ENCODE results near the gene ZFAND6.

Gene ZFAND6

GRCh38 chr15:80087104-80087503 lies 27.6 kb downstream of the ZFAND6 start:
- no peak for TF ChIP-seq RARB (CRISPR knock-in tag; IDR thresholded peaks at IDR 0.05)
- no peak for TF ChIP-seq TOX (CRISPR knock-in tag; IDR thresholded peaks at IDR 0.05; ENCODE audit: borderline replicate concordance)
- ATAC-seq = no peak

- peak; percentile 14; the same call in 2 of the 3 replicates for ATAC-seq
- TF ChIP-seq CSDC2 (CRISPR knock-in tag; IDR thresholded peaks at IDR 0.05) (no peak), TSHZ2 (CRISPR knock-in tag; IDR thresholded peaks at IDR 0.05) (no peak), ESRRG (CRISPR knock-in tag; IDR thresholded peaks at IDR 0.05) (no peak)
Observed at GRCh38 chr15:80090041-80090440, 30.6 kb downstream of the ZFAND6 start.

GRCh38 chr15:80090879-80091503 lies 31.5 kb downstream of the ZFAND6 start:
- no peak for TF ChIP-seq SNAI2 (CRISPR knock-in tag; IDR thresholded peaks at IDR 0.05)
- TF ChIP-seq ARNTL (CRISPR knock-in tag; IDR thresholded peaks at IDR 0.05; ENCODE audit: borderline replicate concordance, low read depth) = no peak
- no peak for ATAC-seq

GRCh38 chr15:80093854-80094418 lies 34.5 kb downstream of the ZFAND6 start:
- no peak for TF ChIP-seq ZNF565 (CRISPR knock-in tag; conservative IDR thresholded peaks at IDR 0.05; ENCODE audit: low read depth)
- TF ChIP-seq ZFP3 (CRISPR knock-in tag; IDR thresholded peaks at IDR 0.05) = peak; percentile 64; the same call in 1 of the 2 replicates
- TF ChIP-seq ARNTL (CRISPR knock-in tag; IDR thresholded peaks at IDR 0.05; ENCODE audit: borderline replicate concordance, low read depth) = no peak
- TF ChIP-seq CSRNP3 (CRISPR knock-in tag; IDR thresholded peaks at IDR 0.05) = no peak
- no peak for TF ChIP-seq TCF4 (CRISPR knock-in tag; IDR thresholded peaks at IDR 0.05; ENCODE audit: borderline replicate concordance)
- no peak for TF ChIP-seq ZNF70 (CRISPR knock-in tag; IDR thresholded peaks at IDR 0.05)
- TF ChIP-seq ZFP30 (CRISPR knock-in tag; IDR thresholded peaks at IDR 0.05) = no peak
- no peak for TF ChIP-seq CSDC2 (CRISPR knock-in tag; IDR thresholded peaks at IDR 0.05)
- TF ChIP-seq ZC3H10 (CRISPR knock-in tag; IDR thresholded peaks at IDR 0.05) = no peak
- peak; percentile 92 for TF ChIP-seq ISL1 (CRISPR knock-in tag; IDR thresholded peaks at IDR 0.05)
- TF ChIP-seq POU6F1 (CRISPR knock-in tag; IDR thresholded peaks at IDR 0.05; ENCODE audit: borderline replicate concordance, low read depth) = no peak
- TF ChIP-seq ZNF8 (CRISPR knock-in tag; IDR thresholded peaks at IDR 0.05) = 0 out of 2 replicates have a peak, but pooled peaks have one; percentile 17
- no peak for TF ChIP-seq SNAI2 (CRISPR knock-in tag; IDR thresholded peaks at IDR 0.05)
- peak; percentile 62; the same call in 1 of the 2 replicates for TF ChIP-seq CREB5 (CRISPR knock-in tag; IDR thresholded peaks at IDR 0.05; ENCODE audit: low read depth)
- no peak for TF ChIP-seq PPARA (CRISPR knock-in tag; IDR thresholded peaks at IDR 0.05; ENCODE audit: borderline replicate concordance)
- no peak for TF ChIP-seq ESRRG (CRISPR knock-in tag; IDR thresholded peaks at IDR 0.05)
- TF ChIP-seq RARB (CRISPR knock-in tag; IDR thresholded peaks at IDR 0.05) = no peak
- no peak for TF ChIP-seq TSHZ2 (CRISPR knock-in tag; IDR thresholded peaks at IDR 0.05)
- TF ChIP-seq BACH2 (CRISPR knock-in tag; IDR thresholded peaks at IDR 0.05; ENCODE audit: borderline replicate concordance) = no peak
- TF ChIP-seq OSR1 (CRISPR knock-in tag; IDR thresholded peaks at IDR 0.05) = no peak
- no peak for TF ChIP-seq TOX (CRISPR knock-in tag; IDR thresholded peaks at IDR 0.05; ENCODE audit: borderline replicate concordance)
- TF ChIP-seq GLIS3 (CRISPR knock-in tag; IDR thresholded peaks at IDR 0.05) = no peak
- no peak for TF ChIP-seq PATZ1 (CRISPR knock-in tag; IDR thresholded peaks at IDR 0.05; ENCODE audit: borderline replicate concordance)
- peak; percentile 84 for ATAC-seq

All from SK-N-SH treated with all-trans-retinoic acid at 6 μM for 48 hours (cell line).